Panc1 (cell line): ENCODE data around the gene C22orf39. TPM values are rescaled to one million over a fixed set of nuclear protein-coding genes. Genes with fewer than 3 reads are reported as not detected.

Experiments
- ATAC-seq: fragments of 200-7000 bp; cut with Tn5 transposase; 2 replicates; pipeline ENCODE4 v1.9.1; 2020; ENCODE audit warnings: mild to moderate bottlenecking, moderate library complexity
- BruUV-seq: library from RNA; stranded (reverse); fragments of 400-500 nt; replicated peaks from 2 replicates; lab custom pipeline; 2021; lab: Mats Ljungman, UMichigan
- CTCF ChIA-PET: fragments of 300-600 bp; sonication (Branson Sonifier 250); formaldehyde crosslinking; loops from one replicate; lab custom pipeline; 2022; ENCODE audit warnings: antibody characterized with exemption; lab: Charles Lee
- POLR2A ChIA-PET: fragments of 300-600 bp; sonication (Branson Sonifier 250); formaldehyde crosslinking; loops from one replicate; lab custom pipeline; 2022; ENCODE audit warnings: antibody characterized with exemption; lab: Charles Lee
- DNase-seq: peaks from one replicate; pipeline ENCODE4 v3.0.0-alpha.2; 2010; ENCODE audit warnings: low read depth, low spot score
- H3K27ac ChIP-seq: 2 replicates; pipeline ENCODE4 v1.5.1; 2011; ENCODE audit warnings: mild to moderate bottlenecking, low read length, inconsistent platforms
- H3K27me3 ChIP-seq: fragments of 200-500 bp; sonication (Bioruptor generic); 2 replicates; pipeline ENCODE4 v1.6.0; 2014; ENCODE audit warnings: low read length, inconsistent platforms; ENCODE audit not compliant: control insufficient read depth, insufficient read depth
- H3K36me3 ChIP-seq: fragments of 200-500 bp; sonication (Bioruptor generic); 2 replicates; pipeline ENCODE4 v1.5.1; 2014; ENCODE audit warnings: inconsistent platforms, mild to moderate bottlenecking, low read length, moderate library complexity; ENCODE audit not compliant: control insufficient read depth, insufficient read depth
- H3K4me1 ChIP-seq: 2 replicates; pipeline ENCODE4 v1.5.1; 2011; ENCODE audit warnings: inconsistent platforms, mild to moderate bottlenecking, low read length, moderate library complexity; ENCODE audit not compliant: control insufficient read depth, insufficient read depth
- H3K4me3 ChIP-seq, 2 experiments: 2 replicates each; pipeline ENCODE4 v1.5.1; 2011 to 2012; ENCODE audit warnings: low read depth in 2 of 2, low read length in 2 of 2, mild to moderate bottlenecking in 2 of 2, inconsistent platforms in 1 of 2, moderate library complexity in 1 of 2
- H3K9me3 ChIP-seq: fragments of 200-500 bp; sonication (Bioruptor generic); 2 replicates; pipeline ENCODE4 v1.5.1; 2014; ENCODE audit warnings: low read depth, mild to moderate bottlenecking, inconsistent platforms, low read length, moderate library complexity; ENCODE audit not compliant: control insufficient read depth, insufficient read depth
- CTCF ChIP-seq: fragments of 450-650 bp; IDR thresholded peaks from 2 replicates; pipeline ENCODE4 v1.5.1; 2017; ENCODE audit warnings: mild to moderate bottlenecking
- POLR2AphosphoS5 ChIP-seq: IDR thresholded peaks from 2 replicates; pipeline ENCODE4 v1.6.1; 2012; ENCODE audit warnings: mild to moderate bottlenecking, low read depth, low read length, moderate library complexity
- REST ChIP-seq, 2 experiments: IDR thresholded peaks; 2 replicates each; pipeline ENCODE4 v1.6.1; 2011 to 2012; ENCODE audit warnings: low read depth in 2 of 2, control low read depth in 1 of 2, low read length in 1 of 2, mild to moderate bottlenecking in 1 of 2, moderate library complexity in 1 of 2; ENCODE audit not compliant: insufficient read depth in 1 of 2
- SIN3A ChIP-seq: IDR thresholded peaks from 2 replicates; pipeline ENCODE4 v1.6.1; 2012; ENCODE audit warnings: low read depth, mild to moderate bottlenecking, low read length, moderate library complexity, borderline replicate concordance; ENCODE audit not compliant: insufficient read depth
- TCF7L2 ChIP-seq: IDR thresholded peaks from 2 replicates; pipeline ENCODE4 v1.6.1; 2011; ENCODE audit warnings: mild to moderate bottlenecking, low read depth, low read length, inconsistent platforms
- in situ Hi-C: cut with HindIII; loops from 2 replicates; pipeline ENCODE4 v1.10.0; 2016; ENCODE audit warnings: low sequenced_read_pairs, low pct_unique_long_range_greater_than_20kb
- intact Hi-C: fragments of 100-400 bp; cut with micrococcal nuclease; formaldehyde crosslinking; loops from one replicate; pipeline ENCODE4 v1.10.0; 2022; ENCODE audit not compliant: unreplicated experiment
- total RNA-seq: library from RNA; stranded (reverse); gene quantifications from one replicate; pipeline ENCODE4 v1.2.1, GENCODE V29; 2021; ENCODE audit not compliant: unreplicated experiment

Gene C22orf39
- total RNA-seq, 1 experiment from 2014 or later, result 20.5 TPM

GRCh38 chr22:19410941-19411689 is 36.4 kb downstream of the C22orf39 start:
- Histone ChIP-seq H3K36me3 (no peaks in the 10 kb centered on the region), H3K9me3 (no peaks in the 10 kb centered on the region), H3K27me3 (no peaks in the 10 kb centered on the region), H3K27ac (no peak overlapping the region), H3K4me3 (no peak overlapping the region), H3K4me1 (no peaks in the 10 kb centered on the region)
- TF ChIP-seq TCF7L2 (no peak), REST (IDR thresholded peaks at IDR 0.05; ENCODE audit: insufficient read depth in 1 of 2, low read depth in 2 of 2, low read length in 1 of 2) (no peak), SIN3A (no peak)
- BruUV-seq, result no TSS peak
- intact Hi-C loops (no loop called here), in situ Hi-C loops (no loop called here)
- no peak for DNase-seq
- ChIA-PET CTCF (no interaction called here), POLR2A (no interaction called here)
- ATAC-seq, result no peak

GRCh38 chr22:19407649-19408606 is 39.6 kb downstream of the C22orf39 start:
- Histone ChIP-seq H3K36me3 (peaks cover 3% of the 10 kb centered on the region; the same call in 1 of the 2 replicates), H3K4me3 (no peak overlapping the region), H3K4me1 (no peaks in the 10 kb centered on the region), H3K27ac (no peak overlapping the region), H3K27me3 (no peaks in the 10 kb centered on the region), H3K9me3 (no peaks in the 10 kb centered on the region)
- BruUV-seq, result no TSS peak
- ATAC-seq (no peak), DNase-seq (no peak)
- POLR2A ChIA-PET, result no interaction called here
- in situ Hi-C loops, result no loop called here
- intact Hi-C loops, result no loop called here
- TF ChIP-seq SIN3A (no peak), REST (IDR thresholded peaks at IDR 0.05; ENCODE audit: insufficient read depth in 1 of 2, low read depth in 2 of 2, low read length in 1 of 2) (no peak), CTCF (no peak), TCF7L2 (no peak), POLR2AphosphoS5 (no peak)
- CTCF ChIA-PET, result no interaction called here
